ENCODE measurements around the gene DLG1. TPM values are rescaled to one million over a fixed set of nuclear protein-coding genes. Genes with fewer than 3 reads are reported as not detected.

Gene DLG1
- total RNA-seq, 6 donors from 2014 or later, result 49.3 to 102 (median 63.2) TPM

DNA sequence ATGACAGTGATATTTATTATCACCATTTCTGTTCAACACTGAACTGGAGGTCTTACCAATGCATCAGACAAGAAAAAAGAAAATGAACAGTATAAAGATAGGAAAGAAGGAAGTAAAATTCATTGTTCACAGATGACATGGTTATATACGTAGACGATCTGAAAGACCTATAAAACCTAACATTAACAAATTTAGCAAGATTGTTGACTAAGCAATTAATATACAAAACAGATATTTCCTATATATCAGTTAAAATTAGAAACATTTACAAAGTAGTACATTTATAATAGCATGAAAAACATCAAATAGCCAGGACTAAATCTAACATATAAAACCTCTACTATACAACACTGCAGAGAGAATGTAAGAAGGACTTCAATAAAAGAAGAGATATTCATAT is 176.0 kb downstream of the DLG1 start:
- Histone ChIP-seq H3K4me3 (no peak overlapping the region), H3K27me3 (no peaks in the 10 kb centered on the region), H3K36me3 (peaks cover 0 to 9% (median 0%) of the 10 kb centered on the region in 4 donors), H3K9me3 (no peaks in the 10 kb centered on the region), H3K27ac (no peak overlapping the region), H3K4me1 (no peaks in the 10 kb centered on the region)
- 48 to 73% methylated on average over 2 of the region's 2 CpGs for WGBS, 2 donors
- no peak for ATAC-seq (ENCODE audit: low FRiP score in 2 of 2)
- TF ChIP-seq EP300 (IDR thresholded peaks at IDR 0.05) (no peak), POLR2AphosphoS5 (IDR thresholded peaks at IDR 0.05) (no peak), POLR2A (IDR thresholded peaks at IDR 0.05) (no peak)
- TF ChIP-seq, protein P1, sequence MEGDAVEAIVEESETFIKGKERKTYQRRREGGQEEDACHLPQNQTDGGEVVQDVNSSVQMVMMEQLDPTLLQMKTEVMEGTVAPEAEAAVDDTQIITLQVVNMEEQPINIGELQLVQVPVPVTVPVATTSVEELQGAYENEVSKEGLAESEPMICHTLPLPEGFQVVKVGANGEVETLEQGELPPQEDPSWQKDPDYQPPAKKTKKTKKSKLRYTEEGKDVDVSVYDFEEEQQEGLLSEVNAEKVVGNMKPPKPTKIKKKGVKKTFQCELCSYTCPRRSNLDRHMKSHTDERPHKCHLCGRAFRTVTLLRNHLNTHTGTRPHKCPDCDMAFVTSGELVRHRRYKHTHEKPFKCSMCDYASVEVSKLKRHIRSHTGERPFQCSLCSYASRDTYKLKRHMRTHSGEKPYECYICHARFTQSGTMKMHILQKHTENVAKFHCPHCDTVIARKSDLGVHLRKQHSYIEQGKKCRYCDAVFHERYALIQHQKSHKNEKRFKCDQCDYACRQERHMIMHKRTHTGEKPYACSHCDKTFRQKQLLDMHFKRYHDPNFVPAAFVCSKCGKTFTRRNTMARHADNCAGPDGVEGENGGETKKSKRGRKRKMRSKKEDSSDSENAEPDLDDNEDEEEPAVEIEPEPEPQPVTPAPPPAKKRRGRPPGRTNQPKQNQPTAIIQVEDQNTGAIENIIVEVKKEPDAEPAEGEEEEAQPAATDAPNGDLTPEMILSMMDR (IDR thresholded peaks at IDR 0.05), result no peak
- DNase-seq, result no peak

DNA sequence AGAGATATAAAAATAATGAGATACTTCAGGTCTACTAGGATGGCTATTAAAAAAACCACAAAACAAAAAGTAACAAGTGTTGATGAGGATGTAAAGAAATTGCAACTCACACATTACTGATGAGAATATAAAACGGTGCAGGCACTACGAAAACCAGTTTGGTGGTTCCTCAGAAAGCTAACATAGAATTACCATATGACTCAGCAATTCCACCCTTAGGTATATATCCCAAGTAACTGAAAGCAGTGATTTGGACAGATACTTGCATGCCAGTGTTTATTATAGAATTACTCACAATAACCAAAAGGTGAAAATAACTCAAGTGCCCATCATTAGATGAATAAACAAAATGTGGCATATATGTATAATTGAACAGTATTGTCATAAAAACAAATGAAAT is 181.3 kb downstream of the DLG1 start:
- ATAC-seq (ENCODE audit: low FRiP score in 2 of 2), result no peak
- no peak overlapping the region for H3K4me3 ChIP-seq
- DNase-seq, result no peak
- H3K9me3 ChIP-seq, result no peaks in the 10 kb centered on the region
- peaks cover 0 to 14% (median 6%) of the 10 kb centered on the region in 4 donors for H3K36me3 ChIP-seq
- no peaks in the 10 kb centered on the region for H3K27me3 ChIP-seq
- H3K4me1 ChIP-seq, result no peaks in the 10 kb centered on the region
- TF ChIP-seq POLR2A (IDR thresholded peaks at IDR 0.05) (no peak), EP300 (IDR thresholded peaks at IDR 0.05) (no peak), POLR2AphosphoS5 (IDR thresholded peaks at IDR 0.05) (no peak)
- TF ChIP-seq, protein P1 (IDR thresholded peaks at IDR 0.05), result no peak
- 78 to 79% methylated on average over 2 of the region's 2 CpGs for WGBS, 2 donors
- no peak overlapping the region for H3K27ac ChIP-seq

DNA sequence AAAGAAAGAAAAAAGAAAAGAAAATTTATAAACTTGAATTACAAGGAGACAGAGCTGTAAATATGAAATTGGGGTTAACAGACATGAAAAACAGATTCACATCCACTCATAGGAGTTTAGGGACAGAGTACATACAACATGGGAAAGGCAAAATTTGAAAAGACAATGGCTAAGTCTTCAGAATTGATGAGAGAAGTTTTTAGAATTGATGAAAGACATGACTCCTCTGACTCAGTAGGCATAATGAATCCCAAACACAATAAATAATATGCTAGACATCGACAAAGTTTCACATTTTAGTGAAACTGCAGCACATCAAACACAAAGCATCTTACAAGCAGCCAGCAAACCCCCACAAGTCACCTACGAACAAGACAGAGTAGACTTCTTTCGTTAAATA is 184.4 kb downstream of the DLG1 start:
- Histone ChIP-seq H3K27me3 (no peaks in the 10 kb centered on the region), H3K36me3 (peaks cover 0 to 22% (median 8%) of the 10 kb centered on the region in 4 donors), H3K4me1 (no peaks in the 10 kb centered on the region), H3K9me3 (no peaks in the 10 kb centered on the region), H3K4me3 (no peak overlapping the region), H3K27ac (no peak overlapping the region)
- no peak for ATAC-seq (ENCODE audit: low FRiP score in 2 of 2)
- 94 to 96% methylated on average over 3 of the region's 3 CpGs for WGBS, 2 donors
- TF ChIP-seq EP300 (IDR thresholded peaks at IDR 0.05) (no peak), POLR2AphosphoS5 (IDR thresholded peaks at IDR 0.05) (no peak), POLR2A (IDR thresholded peaks at IDR 0.05) (no peak)
- TF ChIP-seq, protein P1 (IDR thresholded peaks at IDR 0.05), result no peak
- DNase-seq, result no peak

DNA sequence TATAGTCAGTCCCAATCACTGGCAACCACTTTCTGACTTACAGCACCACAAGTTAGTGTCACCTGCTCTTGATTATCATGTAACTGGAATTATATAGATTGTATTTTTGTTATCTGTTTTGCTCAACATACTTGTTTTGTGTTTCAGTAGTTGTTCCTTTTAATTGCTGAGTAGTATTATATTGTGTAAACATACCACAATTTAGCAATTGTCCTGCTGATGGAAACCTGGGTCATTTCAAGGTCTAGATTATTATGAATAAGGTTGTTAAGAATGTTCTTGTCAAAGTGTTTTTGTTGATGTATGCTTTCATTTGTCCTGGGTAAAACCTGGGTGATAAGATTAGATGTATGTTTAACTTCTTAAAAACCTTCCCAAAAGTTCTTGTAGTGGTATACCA is 186.7 kb downstream of the DLG1 start:
- TF ChIP-seq POLR2AphosphoS5 (IDR thresholded peaks at IDR 0.05), result no peak
- TF ChIP-seq, protein P1 (IDR thresholded peaks at IDR 0.05), result no peak
- no peak for TF ChIP-seq POLR2A (IDR thresholded peaks at IDR 0.05)
- no peak for TF ChIP-seq EP300 (IDR thresholded peaks at IDR 0.05)
- ATAC-seq (ENCODE audit: low FRiP score in 2 of 2) (no peak), DNase-seq (no peak)
- H3K4me1 ChIP-seq, result no peaks in the 10 kb centered on the region
- no peak overlapping the region for H3K4me3 ChIP-seq
- H3K27ac ChIP-seq, result no peak overlapping the region
- peaks cover 0 to 25% (median 8%) of the 10 kb centered on the region in 4 donors for H3K36me3 ChIP-seq
- H3K9me3 ChIP-seq, result no peaks in the 10 kb centered on the region
- H3K27me3 ChIP-seq, result no peaks in the 10 kb centered on the region

DNA sequence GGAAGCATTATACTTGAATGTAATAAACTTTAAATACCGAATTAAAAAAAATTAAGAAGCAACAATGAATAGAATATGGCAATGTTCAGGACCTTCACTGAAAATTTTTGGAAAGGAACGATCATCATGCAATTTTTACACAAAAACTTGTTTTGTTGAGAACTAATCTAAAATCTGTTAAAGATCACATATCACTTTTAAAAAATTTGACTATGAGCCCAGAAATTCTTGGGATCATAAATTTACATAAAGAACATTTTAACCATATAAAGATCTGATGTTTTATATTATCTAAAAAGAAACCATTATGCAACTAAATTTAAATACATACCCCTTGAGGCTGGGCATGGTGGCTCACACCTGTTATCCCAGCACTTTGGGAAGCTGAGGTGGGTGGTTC is 192.6 kb downstream of the DLG1 start:
- Histone ChIP-seq H3K4me1 (no peaks in the 10 kb centered on the region), H3K9me3 (no peaks in the 10 kb centered on the region), H3K36me3 (peaks cover 0 to 37% (median 13%) of the 10 kb centered on the region in 4 donors), H3K27me3 (no peaks in the 10 kb centered on the region), H3K27ac (no peak overlapping the region), H3K4me3 (no peak overlapping the region)
- TF ChIP-seq EP300 (IDR thresholded peaks at IDR 0.05) (no peak), POLR2AphosphoS5 (IDR thresholded peaks at IDR 0.05) (no peak), POLR2A (IDR thresholded peaks at IDR 0.05) (no peak)
- TF ChIP-seq, protein P1 (IDR thresholded peaks at IDR 0.05), result no peak
- WGBS, 2 donors, result 77 to 85% methylated on average over 2 of the region's 2 CpGs
- ATAC-seq (ENCODE audit: low FRiP score in 2 of 2) (no peak), DNase-seq (no peak)
